Measurements from ENCODE around the gene GAA.

GRCh38 chr17:80089762-80090161 is 11.6 kb upstream of the GAA start:
- no peak for TF ChIP-seq EZH2phosphoT487 (conservative IDR thresholded peaks at IDR 0.05; ENCODE audit: low read length)
- no peak for TF ChIP-seq CTCF (IDR thresholded peaks at IDR 0.05; ENCODE audit: insufficient read depth, low read length, poor library complexity, severe bottlenecking)
